Psoas muscle (tissue), 8 donors: ENCODE measurements around the gene NMNAT1. TPM values are rescaled to one million over a fixed set of nuclear protein-coding genes. Genes with fewer than 3 reads are reported as not detected.

Experiments used
- ATAC-seq, 4 donors: fragments of 200-7000 bp; cut with Tn5 transposase; one replicate each; pipeline ENCODE4 v1.9.1; 2020; ENCODE audit warnings: moderate library complexity in 3 of 4, mild to moderate bottlenecking in 2 of 4
- DNase-seq, 2 donors: peaks; one replicate each; pipeline ENCODE4 v3.0.0-alpha.2; 2020
- H3K27ac ChIP-seq: fragments of 200-600 bp; one replicate; pipeline ENCODE4 v1.8.0; 2022
- H3K27me3 ChIP-seq, 3 donors: fragments of 200-600 bp in 1 of 3; one replicate each; pipeline versions ENCODE4 v1.6.1 to v1.8.0; 2013 to 2022; ENCODE audit warnings: low read length in 2 of 3, mild to moderate bottlenecking in 2 of 3, moderate library complexity in 1 of 3; ENCODE audit not compliant: insufficient read depth in 3 of 3
- H3K36me3 ChIP-seq, 2 donors: fragments of 200-600 bp in 1 of 2; one replicate each; pipeline versions ENCODE4 v1.6.1 to v1.8.0; 2013 to 2022; ENCODE audit warnings: low read depth in 1 of 2, mild to moderate bottlenecking in 1 of 2, moderate library complexity in 1 of 2; ENCODE audit not compliant: insufficient read depth in 1 of 2
- H3K4me1 ChIP-seq: fragments of 200-600 bp; one replicate; pipeline ENCODE4 v1.8.0; 2022
- H3K4me3 ChIP-seq: fragments of 200-600 bp; one replicate; pipeline ENCODE4 v1.8.0; 2022; ENCODE audit warnings: mild to moderate bottlenecking
- H3K9me3 ChIP-seq: fragments of 200-600 bp; one replicate; pipeline ENCODE4 v1.8.0; 2022
- WGBS, 3 donors: extraction: QIAGEN DNeasy Blood & Tissue Kit; methylation state at CpG; one replicate each; pipeline versions ENCODE4 v1.1.6 to v1.1.7; 2013; 5-methylcytosine and 5-hydroxymethylcytosine counted together
- intact Hi-C, 2 donors: fragments of 100-400 bp; cut with DNase I; formaldehyde crosslinking; loops; one replicate each; pipeline versions ENCODE4 v1.11.0 to v1.14.2; 2022
- polyA plus RNA-seq, 3 donors: library from polyadenylated mRNA; stranded (reverse); fragments of 200-250 nt; gene quantifications; one replicate each; pipeline ENCODE4 v1.2.3, GENCODE V29; 2013
- total RNA-seq, 4 donors: library from RNA; stranded (reverse); fragmentation: NEBNext Ultra II Directional in 2 of 4; extraction: Animal tissue kit (Norgen Biotek cat#: 25700) in 2 of 4; gene quantifications; one replicate each; pipeline versions ENCODE4 v1.2.1 to v1.2.4, GENCODE V29; 2021 to 2023
- TF ChIP-seq, protein P1 (sequence below): fragments of 200-600 bp; IDR thresholded peaks from one replicate; pipeline ENCODE4 v1.8.0; 2022; ENCODE audit warnings: antibody characterized with exemption
- donor health status: healthy with polysubstance abuse.
- donor health status: DM: no; HTN: no; CAD: no; lungs with moderate emphysema.
- donor health status: Bipolar disorder and iron deficiency.
- donor health status: healthy.
- donor health status: DM: yes; HTN: yes; CAD: no.
- donor health status: DM: no; HTN: no; CAD: no.
- donor health status: DM: no; HTN: no; CAD: no.
- donor health status: DM: yes; HTN: yes; CAD: no.

Gene NMNAT1
- total and polyA plus RNA-seq, 7 donors: 6.9 to 18.2 (median 13.0) TPM

DNA sequence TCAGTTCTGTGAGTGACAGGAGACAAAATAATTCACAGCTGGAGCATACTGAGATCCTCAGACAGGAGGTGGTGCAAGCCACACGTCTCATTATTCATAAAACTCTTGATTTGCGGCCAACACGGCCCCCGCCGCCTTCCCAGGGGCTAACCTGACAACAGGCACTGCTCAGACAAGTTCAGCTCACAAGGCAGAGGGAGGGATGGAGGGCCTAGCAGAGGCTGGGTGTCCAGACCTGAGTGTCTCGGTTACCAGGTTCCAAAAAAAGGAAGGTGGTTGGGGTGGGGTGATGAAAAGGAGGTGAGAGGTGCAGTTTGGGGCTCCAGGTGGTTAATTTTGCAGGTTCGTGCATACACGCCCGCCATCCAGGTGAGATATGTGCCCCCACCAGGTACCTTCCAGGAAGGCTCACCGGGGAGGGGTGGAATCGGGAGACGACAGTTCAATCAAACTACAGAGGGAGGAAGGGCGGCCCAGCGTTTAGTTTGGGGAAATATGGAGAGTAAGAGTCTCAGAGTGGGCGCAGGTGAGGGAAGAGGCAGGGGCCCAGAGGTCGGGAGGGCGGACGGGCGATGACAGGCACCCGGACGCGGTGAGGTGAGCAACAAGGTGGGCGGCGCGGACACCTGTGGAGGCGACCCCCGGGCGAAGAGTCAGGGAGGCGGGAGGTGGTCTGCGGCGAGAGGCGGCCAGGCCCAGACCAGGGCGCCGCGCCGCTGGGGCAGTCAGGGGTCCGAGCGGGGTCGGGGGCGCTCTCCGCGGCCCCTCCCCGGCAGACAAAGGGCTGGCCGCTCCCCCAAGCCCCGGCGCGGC lies 33.8 kb upstream of the NMNAT1 start:
- H3K27ac ChIP-seq: peak overlapping the region; percentile 74
- WGBS, 3 donors: 1 to 3% (median 2%) methylated on average over 37 to 47 of the region's 47 CpGs
- intact Hi-C loops: loop anchor here (1.0 to 5.0 kb wide), 4 partner anchors 32 to 123 kb away; partner anchors contain the start of genes LZIC (in 1 of the 2), NMNAT1 (in 1 of the 2) and UBE4B (in 1 of the 2)
- DNase-seq (peak in 1 of 2 donors; percentile 70), ATAC-seq (no peak)
- H3K36me3 ChIP-seq: no peaks in the 10 kb centered on the region
- H3K9me3 ChIP-seq: no peaks in the 10 kb centered on the region
- H3K4me3 ChIP-seq: peak overlapping the region; percentile 79
- peaks cover 20% of the 10 kb centered on the region for H3K4me1 ChIP-seq
- TF ChIP-seq, protein P1, sequence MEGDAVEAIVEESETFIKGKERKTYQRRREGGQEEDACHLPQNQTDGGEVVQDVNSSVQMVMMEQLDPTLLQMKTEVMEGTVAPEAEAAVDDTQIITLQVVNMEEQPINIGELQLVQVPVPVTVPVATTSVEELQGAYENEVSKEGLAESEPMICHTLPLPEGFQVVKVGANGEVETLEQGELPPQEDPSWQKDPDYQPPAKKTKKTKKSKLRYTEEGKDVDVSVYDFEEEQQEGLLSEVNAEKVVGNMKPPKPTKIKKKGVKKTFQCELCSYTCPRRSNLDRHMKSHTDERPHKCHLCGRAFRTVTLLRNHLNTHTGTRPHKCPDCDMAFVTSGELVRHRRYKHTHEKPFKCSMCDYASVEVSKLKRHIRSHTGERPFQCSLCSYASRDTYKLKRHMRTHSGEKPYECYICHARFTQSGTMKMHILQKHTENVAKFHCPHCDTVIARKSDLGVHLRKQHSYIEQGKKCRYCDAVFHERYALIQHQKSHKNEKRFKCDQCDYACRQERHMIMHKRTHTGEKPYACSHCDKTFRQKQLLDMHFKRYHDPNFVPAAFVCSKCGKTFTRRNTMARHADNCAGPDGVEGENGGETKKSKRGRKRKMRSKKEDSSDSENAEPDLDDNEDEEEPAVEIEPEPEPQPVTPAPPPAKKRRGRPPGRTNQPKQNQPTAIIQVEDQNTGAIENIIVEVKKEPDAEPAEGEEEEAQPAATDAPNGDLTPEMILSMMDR: no peak
- no peaks in the 10 kb centered on the region for H3K27me3 ChIP-seq

DNA sequence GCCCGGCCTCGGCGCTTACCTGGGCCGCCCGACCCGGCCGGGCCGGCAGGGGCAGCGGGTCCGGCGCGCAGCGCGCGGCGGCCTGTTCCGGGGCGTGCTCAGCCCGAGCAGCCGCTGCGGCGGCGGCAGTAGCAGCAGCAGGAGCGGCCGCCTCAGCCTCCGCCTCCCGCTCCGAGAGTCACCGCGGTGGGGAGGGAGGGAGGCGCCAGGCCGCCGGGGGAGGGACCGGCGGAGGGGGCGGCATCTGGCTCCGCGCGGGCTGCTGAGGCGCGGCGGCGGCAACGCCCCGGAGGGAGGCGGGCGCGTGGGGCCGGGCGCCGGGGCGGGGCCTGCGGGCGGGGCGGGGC lies 33.2 kb upstream of the NMNAT1 start, which contains the start of gene CTNNBIP1:
TSS of gene CTNNBIP1 (minus strand) at position 194 of the 347 bp plus-strand sequence. CDS start 38,205 bp downstream, outside the sequence.
- Histone ChIP-seq H3K4me3 (peak within 1 kb of the TSS; percentile 79), H3K27me3 (no peaks in the 10 kb centered on the region), H3K4me1 (peaks cover 15% of the 10 kb centered on the region), H3K36me3 (no peaks in the 10 kb centered on the region), H3K27ac (peak within 1 kb of the TSS; percentile 78), H3K9me3 (no peaks in the 10 kb centered on the region)
- intact Hi-C loops: loop anchor here in 1 of 2 donors (1.0 to 5.0 kb wide), 3 partner anchors 33 to 122 kb away; partner anchors contain the start of genes LZIC, NMNAT1 and UBE4B
- ATAC-seq (no peak), DNase-seq (no peak)
- 0 to 1% methylated on average over 7 to 55 of the region's 55 CpGs; no CpG with 5 or more reads in 1 of the 3 donors for WGBS, 3 donors
- TF ChIP-seq, protein P1: no peak

DNA sequence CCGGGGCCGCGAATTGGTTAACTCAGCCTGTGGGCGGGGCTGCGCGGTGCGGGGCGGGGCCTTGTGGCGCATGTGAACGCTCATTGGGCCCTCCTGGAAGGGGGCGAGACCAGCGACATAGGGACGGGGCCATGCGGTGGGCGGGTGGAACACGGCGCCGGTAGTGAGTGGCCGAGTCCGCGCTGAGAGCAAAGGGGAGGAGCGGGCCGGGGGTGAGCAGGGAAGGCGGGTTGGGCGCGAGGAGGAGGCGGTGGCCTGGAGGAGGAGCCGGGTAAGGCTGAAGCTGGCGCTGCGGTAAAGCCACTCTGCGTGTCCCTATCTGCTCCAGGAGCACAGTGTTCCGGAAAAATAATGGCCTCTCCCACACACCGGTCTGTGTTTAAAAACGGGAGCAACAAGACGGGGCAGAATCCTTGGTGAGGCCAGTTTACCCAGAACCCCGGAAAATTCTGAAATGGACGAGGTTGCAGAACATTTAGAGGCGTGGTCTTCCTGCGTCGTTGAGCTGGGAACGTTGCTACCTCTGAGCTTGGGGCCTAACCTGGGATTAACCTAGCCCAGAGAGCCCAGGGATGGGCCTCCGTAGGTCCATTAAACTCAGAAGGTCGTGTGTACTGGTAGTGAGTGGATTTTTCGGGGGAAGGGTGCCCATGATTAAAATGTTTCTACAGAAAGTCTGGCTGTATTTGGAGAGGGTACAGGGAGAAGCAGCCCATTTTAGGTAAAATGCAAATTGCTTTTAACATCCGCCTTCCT lies 32.7 kb upstream of the NMNAT1 start:
- Histone ChIP-seq H3K4me1 (peaks cover 13% of the 10 kb centered on the region), H3K27ac (peak overlapping the region; percentile 78), H3K27me3 (no peaks in the 10 kb centered on the region), H3K36me3 (no peaks in the 10 kb centered on the region), H3K9me3 (no peaks in the 10 kb centered on the region), H3K4me3 (peak overlapping the region; percentile 63)
- 0 to 1% (median 0%) methylated on average over 34 to 45 of the region's 45 CpGs for WGBS, 3 donors
- DNase-seq: peak; percentile 100
- ATAC-seq: peak; percentile 96 to 98 (median 98)
- TF ChIP-seq, protein P1: no peak
- intact Hi-C loops: loop anchor here in 1 of 2 donors (1.0 to 5.0 kb wide), 3 partner anchors 32 to 122 kb away; partner anchors contain the start of genes LZIC, NMNAT1 and UBE4B

DNA sequence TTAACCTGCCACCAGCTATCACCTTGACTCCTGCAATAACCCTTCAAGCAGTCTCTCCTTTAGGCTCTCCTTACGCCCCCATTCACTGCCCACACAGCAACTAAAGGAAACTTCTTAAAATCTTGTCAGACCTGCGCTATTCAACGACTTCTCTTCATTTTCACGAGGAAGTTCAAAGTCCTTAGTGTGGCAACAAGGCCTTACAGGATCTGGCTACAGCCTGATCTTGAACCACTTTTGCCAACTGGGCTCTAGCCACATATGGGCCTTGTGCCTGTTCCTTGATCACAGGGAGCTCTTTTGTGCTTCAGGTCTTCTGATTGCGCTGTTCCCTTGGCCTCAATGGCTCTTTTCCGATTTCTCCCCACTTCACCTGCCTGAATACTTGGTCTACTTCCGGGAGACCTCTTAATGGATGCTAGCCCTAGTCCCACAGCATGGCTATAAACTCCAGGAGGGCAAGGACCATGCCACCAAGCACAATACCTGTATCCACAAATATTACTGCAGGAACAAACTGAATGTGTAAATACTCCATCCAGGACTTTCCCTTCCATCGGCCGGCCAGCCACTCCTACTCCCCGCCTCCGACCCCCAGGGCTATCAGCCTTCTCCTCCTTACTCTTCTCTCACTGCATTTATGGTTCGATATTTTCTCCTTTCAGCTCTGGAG lies 30.9 kb upstream of the NMNAT1 start:
- Histone ChIP-seq H3K9me3 (no peaks in the 10 kb centered on the region), H3K4me1 (peaks cover 13% of the 10 kb centered on the region), H3K27me3 (no peaks in the 10 kb centered on the region), H3K27ac (peak overlapping the region; percentile 78), H3K36me3 (no peaks in the 10 kb centered on the region), H3K4me3 (no peak overlapping the region)
- WGBS, 3 donors: 88 to 92% (median 88%) methylated on average over 12 of the region's 12 CpGs
- intact Hi-C loops: loop anchor here in 1 of 2 donors (5.0 kb wide), 1 partner anchor 35 kb away; no protein-coding TSS in a partner anchor
- TF ChIP-seq, protein P1: no peak
- ATAC-seq (no peak), DNase-seq (no peak)
